Ovary (tissue), 9 donors: Measurements from ENCODE around the gene RRAD. TPM values are rescaled to one million over a fixed set of nuclear protein-coding genes. Genes with fewer than 3 reads are reported as not detected.

Experiments
- DNase-seq, 5 donors: peaks; one replicate each; pipeline ENCODE4 v3.0.0-alpha.2; 2019 to 2020
- H3K27ac ChIP-seq, 2 donors: fragments of 200-600 bp; one replicate each; pipeline versions ENCODE4 v1.5.1 to v1.8.0; 2019 to 2022
- H3K27me3 ChIP-seq: fragments of 200-600 bp; one replicate; pipeline ENCODE4 v1.8.0; 2022
- H3K36me3 ChIP-seq: fragments of 200-600 bp; sonication (generic); one replicate; pipeline ENCODE4 v1.5.1; 2019
- H3K4me1 ChIP-seq: one replicate; pipeline ENCODE4 v1.8.1; 2013; ENCODE audit warnings: mild to moderate bottlenecking, moderate library complexity; ENCODE audit not compliant: insufficient read depth
- H3K4me3 ChIP-seq: fragments of 200-600 bp; sonication (generic); one replicate; pipeline ENCODE4 v1.5.1; 2017
- H3K9me3 ChIP-seq, 2 donors: fragments of 200-600 bp in 1 of 2; sonication (generic) in 1 of 2; one replicate each; pipeline versions ENCODE4 v1.5.1 to v1.8.1; 2013 to 2019; ENCODE audit warnings: mild to moderate bottlenecking in 1 of 2, moderate library complexity in 1 of 2
- CTCF ChIP-seq, 3 donors: fragments of 450-650 bp in 2 of 3; fragments of 200-600 bp in 1 of 3; IDR thresholded peaks; one replicate each; pipeline versions ENCODE4 v1.5.1 to v1.8.0; 2016 to 2022; ENCODE audit warnings: antibody characterized with exemption in 3 of 3, mild to moderate bottlenecking in 1 of 3
- EP300 ChIP-seq: sonication (generic); formaldehyde crosslinking; IDR thresholded peaks from one replicate; pipeline ENCODE4 v1.6.1; 2017; ENCODE audit warnings: antibody characterized with exemption
- POLR2A ChIP-seq: fragments of 450-650 bp; IDR thresholded peaks from one replicate; pipeline ENCODE4 v1.6.1; 2017; ENCODE audit warnings: antibody characterized with exemption, mild to moderate bottlenecking, moderate library complexity
- WGBS, 3 donors: extraction: QIAGEN DNeasy Blood & Tissue Kit in 1 of 3; methylation state at CpG; one replicate each; pipeline versions ENCODE4 v1.1.5 to v1.1.7; 2013 to 2017; 5-methylcytosine and 5-hydroxymethylcytosine counted together
- intact Hi-C, 4 donors: fragments of 100-400 bp; cut with DNase I; formaldehyde crosslinking; loops; one replicate each; pipeline versions ENCODE4 v1.11.0 to v1.15.1; 2022 to 2023
- polyA plus RNA-seq, 2 donors: library from polyadenylated mRNA; stranded (reverse); fragments of 200-250 nt in 1 of 2; fragments of 350-450 nt in 1 of 2; fragmentation: Illumina TruSeq in 1 of 2; extraction: RNeasy Lipid Tissue Mini Kit (QIAGEN cat#74804) in 1 of 2; gene quantifications; one replicate each; pipeline ENCODE4 v1.2.3, GENCODE V29; 2013 to 2014
- total RNA-seq, 7 donors: library from RNA; depleted of rRNA in 2 of 7; stranded (reverse); fragments of >200 nt in 2 of 7; fragmentation: NEBNext Ultra II Directional in 3 of 7; extraction: Animal tissue kit (Norgen Biotek cat#: 25700) in 3 of 7; gene quantifications; one replicate each; pipeline versions ENCODE4 v1.1.0 to v1.2.4, GENCODE V29; 2016 to 2023
- donor health status: DM: no; HTN: no; CAD: no; lungs with moderate emphysema.
- donor health status: DM: no; HTN: no; CAD: no.
- donor health status: Bipolar disorder and iron deficiency.
- donor health status: DM: yes; HTN: yes; CAD: no.
- donor health status: DM: no; HTN: no; CAD: no.
- donor health status: DM: yes; HTN: yes; CAD: no.

RRAD gene
- total and polyA plus RNA-seq, 9 donors, result 2.3 to 43.1 (median 12.1) TPM

- no peaks in the 10 kb centered on the region for H3K4me1 ChIP-seq
- peak; percentile 66 to 79 (median 68) for TF ChIP-seq CTCF (IDR thresholded peaks at IDR 0.05)
- no peak for TF ChIP-seq EP300
- no peak for TF ChIP-seq POLR2A
- no peak overlapping the region for H3K27ac ChIP-seq
- H3K27me3 ChIP-seq, result no peaks in the 10 kb centered on the region
- no peaks in the 10 kb centered on the region for H3K9me3 ChIP-seq
- intact Hi-C loops, result loop anchor here in 1 of 4 donors (5.0 kb wide), 1 partner anchor 203 kb away; the partner anchor contains the start of genes FBXL8 and TRADD
- no peaks in the 10 kb centered on the region for H3K36me3 ChIP-seq
- H3K4me3 ChIP-seq, result no peak overlapping the region
- 18 to 28% (median 22%) methylated on average over 8 of the region's 8 CpGs for WGBS, 3 donors
- DNase-seq, result peak; percentile 73 to 87 (median 82)
Observed at GRCh38 chr16:66954097-66954659, 28.8 kb upstream of the RRAD start.

GRCh38 chr16:66953462-66954096 lies 28.2 kb upstream of the RRAD start:
- DNase-seq, result no peak
- Histone ChIP-seq H3K4me1 (peaks cover 2% of the 10 kb centered on the region), H3K27me3 (no peaks in the 10 kb centered on the region), H3K9me3 (no peaks in the 10 kb centered on the region), H3K36me3 (no peaks in the 10 kb centered on the region), H3K27ac (no peak overlapping the region), H3K4me3 (no peak overlapping the region)
- intact Hi-C loops, result loop anchor here in 1 of 4 donors (5.0 kb wide), 1 partner anchor 204 kb away; the partner anchor contains the start of genes FBXL8 and TRADD
- TF ChIP-seq CTCF (IDR thresholded peaks at IDR 0.05) (no peak), POLR2A (no peak), EP300 (no peak)
- 79 to 87% (median 81%) methylated on average over 10 of the region's 10 CpGs for WGBS, 3 donors

GRCh38 chr16:66952430-66953110 lies 27.2 kb upstream of the RRAD start:
- TF ChIP-seq EP300 (no peak), CTCF (IDR thresholded peaks at IDR 0.05) (no peak), POLR2A (no peak)
- peaks cover 3% of the 10 kb centered on the region for H3K4me1 ChIP-seq
- no peak for DNase-seq
- H3K4me3 ChIP-seq, result no peak overlapping the region
- H3K27me3 ChIP-seq, result no peaks in the 10 kb centered on the region
- H3K27ac ChIP-seq, result no peak overlapping the region
- intact Hi-C loops, result loop anchor here in 1 of 4 donors (5.0 kb wide), 1 partner anchor 205 kb away; the partner anchor contains the start of genes FBXL8 and TRADD
- no peaks in the 10 kb centered on the region for H3K36me3 ChIP-seq
- no peaks in the 10 kb centered on the region for H3K9me3 ChIP-seq
- whole genome bisulfite sequencing, 3 donors, result 82 to 91% (median 86%) methylated on average over 7 of the region's 7 CpGs

- TF ChIP-seq EP300 (no peak), POLR2A (no peak), CTCF (IDR thresholded peaks at IDR 0.05) (no peak)
- H3K36me3 ChIP-seq, result no peaks in the 10 kb centered on the region
- 72 to 80% (median 74%) methylated on average over 4 of the region's 4 CpGs for WGBS, 3 donors
- no peaks in the 10 kb centered on the region for H3K27me3 ChIP-seq
- no peak overlapping the region for H3K4me3 ChIP-seq
- intact Hi-C loops, result loop anchor here in 1 of 4 donors (5.0 kb wide), 1 partner anchor 206 kb away; the partner anchor contains the start of genes FBXL8 and TRADD
- H3K9me3 ChIP-seq, result no peaks in the 10 kb centered on the region
- peaks cover 3% of the 10 kb centered on the region for H3K4me1 ChIP-seq
- H3K27ac ChIP-seq, result no peak overlapping the region
- DNase-seq, result no peak
Observed at GRCh38 chr16:66950971-66951790, 25.8 kb upstream of the RRAD start.
